Neural cell (in vitro differentiated cells): ENCODE data around the gene DCAF16. TPM values are rescaled to one million over a fixed set of nuclear protein-coding genes. Genes with fewer than 3 reads are reported as not detected.
A peak's percentile ranks its signal among the peaks of the same experiment; 100 is the strongest.

ENCODE experiments used
- H2AFZ ChIP-seq: fragments of 200-600, 300-800 bp; sonication (generic), shearing (Covaris generic); 2 replicates; pipeline ENCODE4 v1.6.0; 2014; ENCODE audit warnings: low read depth, mild to moderate bottlenecking, antibody characterized with exemption, low read length, moderate library complexity
- H3F3A ChIP-seq: fragments of 200-600 bp; shearing (Covaris generic); 2 replicates; pipeline ENCODE4 v1.6.1; 2016; ENCODE audit warnings: mild to moderate bottlenecking, moderate library complexity, mixed read lengths, antibody characterized with exemption, low read length; ENCODE audit not compliant: insufficient read depth, poor library complexity, severe bottlenecking
- H3K27ac ChIP-seq: fragments of 200-600, 300-800 bp; sonication (generic), shearing (Covaris generic); 2 replicates; pipeline ENCODE4 v1.5.1; 2014; ENCODE audit warnings: mild to moderate bottlenecking, low read length, moderate library complexity
- H3K27me3 ChIP-seq: fragments of 300-800, 200-600 bp; sonication (generic), shearing (Covaris generic); 2 replicates; pipeline ENCODE4 v1.6.0; 2014; ENCODE audit warnings: mild to moderate bottlenecking, low read depth, low read length, moderate library complexity; ENCODE audit not compliant: insufficient read depth
- H3K36me3 ChIP-seq: fragments of 300-800, 200-600 bp; sonication (generic), shearing (Covaris generic); 2 replicates; pipeline ENCODE4 v1.5.1; 2014; ENCODE audit warnings: mild to moderate bottlenecking, antibody characterized with exemption, low read length, moderate library complexity; ENCODE audit not compliant: insufficient read depth
- H3K4me2 ChIP-seq: fragments of 300-800, 200-600 bp; sonication (generic), shearing (Covaris generic); 2 replicates; pipeline ENCODE4 v1.6.0; 2014; ENCODE audit warnings: mild to moderate bottlenecking, low read length
- H3K4me3 ChIP-seq: fragments of 300-800, 200-600 bp; sonication (generic), shearing (Covaris generic); 2 replicates; pipeline ENCODE4 v1.5.1; 2014; ENCODE audit warnings: mild to moderate bottlenecking, low read length, moderate library complexity
- H3K79me2 ChIP-seq: fragments of 200-600 bp; shearing (Covaris generic); replicated peaks from 2 replicates; pipeline ENCODE4 v1.6.0; 2014; ENCODE audit warnings: mild to moderate bottlenecking, low read length, moderate library complexity; ENCODE audit not compliant: insufficient read depth
- H3K9ac ChIP-seq: fragments of 300-800, 200-600 bp; sonication (generic), shearing (Covaris generic); 2 replicates; pipeline ENCODE4 v1.6.1; 2016; ENCODE audit warnings: mild to moderate bottlenecking, low read length, mixed read lengths
- H3K9me2 ChIP-seq: fragments of 200-600 bp; shearing (Covaris generic); 2 replicates; pipeline ENCODE4 v1.6.1; 2016; ENCODE audit warnings: mild to moderate bottlenecking, low read length, mixed read lengths; ENCODE audit not compliant: insufficient read depth
- H3K9me3 ChIP-seq: fragments of 200-600, 300-800 bp; sonication (generic), shearing (Covaris generic); 2 replicates; pipeline ENCODE4 v1.6.1; 2016; ENCODE audit warnings: mild to moderate bottlenecking, mixed run types, low read length, moderate library complexity, mixed read lengths
- H4K20me1 ChIP-seq: fragments of 200-600 bp; shearing (Covaris generic); 2 replicates; pipeline ENCODE4 v1.6.1; 2016; ENCODE audit warnings: mild to moderate bottlenecking, mixed run types; ENCODE audit not compliant: insufficient read depth
- EP300 ChIP-seq: fragments of 450-650 bp; conservative IDR thresholded peaks from 2 replicates; pipeline ENCODE4 v1.6.1; 2014; ENCODE audit warnings: antibody characterized with exemption, mild to moderate bottlenecking, moderate library complexity; ENCODE audit not compliant: poor library complexity, severe bottlenecking
- EZH2 ChIP-seq: fragments of 200-600, 300-800 bp; shearing (Covaris generic), sonication (generic); IDR thresholded peaks from 2 replicates; pipeline ENCODE4 v1.6.1; 2014; ENCODE audit warnings: antibody characterized with exemption, low read length, borderline replicate concordance, mild to moderate bottlenecking; ENCODE audit not compliant: insufficient read depth, poor library complexity, severe bottlenecking
- MXI1 ChIP-seq: fragments of 450-650 bp; conservative IDR thresholded peaks from 2 replicates; pipeline ENCODE4 v1.6.1; 2014; ENCODE audit warnings: antibody characterized with exemption, mild to moderate bottlenecking; ENCODE audit not compliant: poor library complexity, severe bottlenecking
- POLR2AphosphoS5 ChIP-seq: IDR thresholded peaks from 2 replicates; pipeline ENCODE4 v1.6.1; 2012
- RAD21 ChIP-seq: fragments of 450-650 bp; conservative IDR thresholded peaks from 2 replicates; pipeline ENCODE4 v1.6.1; 2014; ENCODE audit warnings: antibody characterized with exemption, mild to moderate bottlenecking, moderate library complexity
- SMC3 ChIP-seq: fragments of 450-650 bp; conservative IDR thresholded peaks from 2 replicates; pipeline ENCODE4 v1.6.1; 2014; ENCODE audit warnings: antibody characterized with exemption, mild to moderate bottlenecking, moderate library complexity; ENCODE audit not compliant: poor library complexity
- TAF1 ChIP-seq: IDR thresholded peaks from 2 replicates; pipeline ENCODE4 v1.6.1; 2012; ENCODE audit warnings: low read depth
- polyA plus RNA-seq: library from polyadenylated mRNA; depleted of rRNA; stranded (reverse); fragments of >200 nt; gene quantifications from 2 replicates; pipeline ENCODE4 v1.2.3, GENCODE V29; 2014
- TF ChIP-seq, protein P1 (sequence below): fragments of 450-650 bp; IDR thresholded peaks from 2 replicates; pipeline ENCODE4 v1.5.1; 2014; ENCODE audit warnings: antibody characterized with exemption, mild to moderate bottlenecking, moderate library complexity; ENCODE audit not compliant: poor library complexity, severe bottlenecking
- TF ChIP-seq, protein P2 (sequence below): IDR thresholded peaks from 2 replicates; pipeline ENCODE4 v1.6.1; 2012; ENCODE audit warnings: borderline replicate concordance

Gene DCAF16
- polyA plus RNA-seq, 1 donor from 2014 or later, result 41.3 TPM

DNA sequence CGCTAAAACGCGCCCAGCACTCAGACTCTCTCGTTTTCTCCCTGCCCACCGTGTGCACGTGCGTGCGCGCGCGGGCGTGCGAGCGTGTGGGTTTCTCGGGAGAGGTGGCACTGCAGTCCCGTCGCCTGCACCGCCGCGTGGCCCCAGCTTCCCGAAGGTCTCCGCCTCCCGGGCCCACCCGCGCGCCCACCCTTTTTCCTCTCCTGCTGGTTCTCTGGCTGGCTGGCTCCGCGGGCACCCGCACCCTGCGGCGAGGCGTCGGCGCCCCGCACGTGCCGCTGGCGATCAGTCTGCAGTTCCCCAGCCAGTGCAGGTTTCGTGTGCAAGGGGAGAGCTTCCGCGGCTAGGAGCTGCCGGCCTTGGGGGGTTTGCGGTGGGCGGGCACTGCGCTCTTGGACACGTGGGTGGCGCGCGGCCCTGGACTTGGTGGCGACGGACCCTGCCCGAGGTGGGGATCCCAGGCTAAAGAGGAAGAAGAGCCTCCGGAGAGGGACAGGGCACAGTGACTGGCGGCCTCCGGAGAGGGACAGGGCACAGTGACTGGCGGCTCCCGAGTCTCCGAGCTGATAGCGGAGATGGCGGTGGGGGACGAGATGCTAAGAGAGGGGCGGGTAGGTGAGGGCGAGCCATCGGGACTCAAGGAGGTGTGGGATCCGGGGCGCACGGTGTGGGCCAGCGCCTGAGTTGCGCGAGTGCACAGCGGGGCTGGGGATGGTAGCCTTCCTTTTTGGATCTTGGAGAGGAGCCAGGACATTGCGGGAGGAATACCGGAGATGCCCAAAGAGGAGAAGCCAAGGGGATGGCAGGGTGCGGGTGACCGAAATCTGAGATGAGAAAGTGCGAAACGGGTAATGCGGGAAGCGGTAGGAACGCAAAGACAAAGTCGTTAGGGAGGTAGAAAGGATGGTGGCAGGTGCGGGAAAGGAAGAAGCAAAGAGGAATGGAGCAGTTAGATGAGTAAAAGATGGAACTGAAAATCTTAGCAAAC lies 29.0 kb downstream of the DCAF16 start, which contains the start of gene FAM184B:
FAM184B (minus strand) TSS at position 322 of the 988 bp plus-strand sequence. CDS start 322 bp downstream, outside the sequence.
- Histone ChIP-seq H3K9me3 (no peaks in the 10 kb centered on the region), H2AFZ (peak within 1 kb of the TSS; percentile 45), H3K79me2 (no peaks in the 10 kb centered on the region), H3K9ac (peak within 1 kb of the TSS; percentile 36), H3F3A (no peaks in the 10 kb centered on the region), H4K20me1 (no peaks in the 10 kb centered on the region), H3K4me3 (peak within 1 kb of the TSS; percentile 69), H3K27ac (no peak within 1 kb of the TSS), H3K36me3 (no peaks in the 10 kb centered on the region), H3K9me2 (no peaks in the 10 kb centered on the region), H3K27me3 (peaks cover 37% of the 10 kb centered on the region), H3K4me2 (peak within 1 kb of the TSS; percentile 43)
- peak; percentile 92 for TF ChIP-seq MXI1
- TF ChIP-seq RAD21, result peak; percentile 23
- TF ChIP-seq SMC3, result peak; percentile 14
- no peak for TF ChIP-seq POLR2AphosphoS5
- TF ChIP-seq, protein P1, sequence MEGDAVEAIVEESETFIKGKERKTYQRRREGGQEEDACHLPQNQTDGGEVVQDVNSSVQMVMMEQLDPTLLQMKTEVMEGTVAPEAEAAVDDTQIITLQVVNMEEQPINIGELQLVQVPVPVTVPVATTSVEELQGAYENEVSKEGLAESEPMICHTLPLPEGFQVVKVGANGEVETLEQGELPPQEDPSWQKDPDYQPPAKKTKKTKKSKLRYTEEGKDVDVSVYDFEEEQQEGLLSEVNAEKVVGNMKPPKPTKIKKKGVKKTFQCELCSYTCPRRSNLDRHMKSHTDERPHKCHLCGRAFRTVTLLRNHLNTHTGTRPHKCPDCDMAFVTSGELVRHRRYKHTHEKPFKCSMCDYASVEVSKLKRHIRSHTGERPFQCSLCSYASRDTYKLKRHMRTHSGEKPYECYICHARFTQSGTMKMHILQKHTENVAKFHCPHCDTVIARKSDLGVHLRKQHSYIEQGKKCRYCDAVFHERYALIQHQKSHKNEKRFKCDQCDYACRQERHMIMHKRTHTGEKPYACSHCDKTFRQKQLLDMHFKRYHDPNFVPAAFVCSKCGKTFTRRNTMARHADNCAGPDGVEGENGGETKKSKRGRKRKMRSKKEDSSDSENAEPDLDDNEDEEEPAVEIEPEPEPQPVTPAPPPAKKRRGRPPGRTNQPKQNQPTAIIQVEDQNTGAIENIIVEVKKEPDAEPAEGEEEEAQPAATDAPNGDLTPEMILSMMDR, result no peak

DNA sequence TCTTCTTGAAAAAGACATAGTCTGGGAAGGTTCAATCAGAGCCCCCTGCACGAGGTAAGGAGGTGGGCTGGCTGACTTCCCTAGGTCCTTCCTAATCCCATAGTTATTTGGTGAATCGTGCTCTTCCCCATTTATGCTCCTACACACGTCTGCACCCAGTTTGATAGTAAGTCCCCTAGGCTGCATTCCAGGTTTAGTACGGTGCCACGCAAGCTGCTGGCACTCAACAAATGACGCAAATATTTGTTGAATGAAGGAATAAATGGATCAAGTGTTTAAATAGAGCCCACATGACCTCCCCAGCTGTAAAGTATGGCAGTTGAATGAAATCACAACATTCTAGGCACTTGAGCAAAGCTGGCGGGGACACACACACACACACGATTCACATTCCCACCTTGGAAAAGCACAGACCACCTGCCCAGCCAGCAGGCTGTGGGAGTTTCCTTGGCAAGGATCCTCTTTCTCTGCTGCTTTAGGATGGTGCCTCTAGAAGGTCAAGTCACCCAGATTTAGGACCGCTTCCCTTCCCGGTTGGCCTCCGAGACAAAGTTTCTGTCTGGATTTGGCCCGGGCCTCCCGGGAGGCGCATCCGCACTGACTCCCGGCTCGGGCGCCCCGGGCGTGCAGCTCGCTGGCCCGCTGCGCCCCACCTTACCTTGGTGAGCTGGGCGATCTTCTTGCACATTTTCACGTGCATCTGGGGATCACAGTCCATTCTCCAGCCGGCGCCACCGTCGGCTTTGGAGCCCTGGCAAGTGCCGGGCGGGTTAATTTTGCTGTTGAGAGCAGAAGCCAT lies 29.9 kb downstream of the DCAF16 start:
- H3K9me2 ChIP-seq, result no peaks in the 10 kb centered on the region
- no peaks in the 10 kb centered on the region for H3F3A ChIP-seq
- H3K79me2 ChIP-seq, result no peaks in the 10 kb centered on the region
- peak overlapping the region; percentile 36 for H3K9ac ChIP-seq
- H3K4me2 ChIP-seq, result peak overlapping the region; percentile 43
- H4K20me1 ChIP-seq, result no peaks in the 10 kb centered on the region
- H3K9me3 ChIP-seq, result no peaks in the 10 kb centered on the region
- H2AFZ ChIP-seq, result peak overlapping the region; percentile 45
- H3K36me3 ChIP-seq, result no peaks in the 10 kb centered on the region
- TF ChIP-seq TAF1 (no peak), EZH2 (no peak), EP300 (no peak)
- TF ChIP-seq, protein P2, sequence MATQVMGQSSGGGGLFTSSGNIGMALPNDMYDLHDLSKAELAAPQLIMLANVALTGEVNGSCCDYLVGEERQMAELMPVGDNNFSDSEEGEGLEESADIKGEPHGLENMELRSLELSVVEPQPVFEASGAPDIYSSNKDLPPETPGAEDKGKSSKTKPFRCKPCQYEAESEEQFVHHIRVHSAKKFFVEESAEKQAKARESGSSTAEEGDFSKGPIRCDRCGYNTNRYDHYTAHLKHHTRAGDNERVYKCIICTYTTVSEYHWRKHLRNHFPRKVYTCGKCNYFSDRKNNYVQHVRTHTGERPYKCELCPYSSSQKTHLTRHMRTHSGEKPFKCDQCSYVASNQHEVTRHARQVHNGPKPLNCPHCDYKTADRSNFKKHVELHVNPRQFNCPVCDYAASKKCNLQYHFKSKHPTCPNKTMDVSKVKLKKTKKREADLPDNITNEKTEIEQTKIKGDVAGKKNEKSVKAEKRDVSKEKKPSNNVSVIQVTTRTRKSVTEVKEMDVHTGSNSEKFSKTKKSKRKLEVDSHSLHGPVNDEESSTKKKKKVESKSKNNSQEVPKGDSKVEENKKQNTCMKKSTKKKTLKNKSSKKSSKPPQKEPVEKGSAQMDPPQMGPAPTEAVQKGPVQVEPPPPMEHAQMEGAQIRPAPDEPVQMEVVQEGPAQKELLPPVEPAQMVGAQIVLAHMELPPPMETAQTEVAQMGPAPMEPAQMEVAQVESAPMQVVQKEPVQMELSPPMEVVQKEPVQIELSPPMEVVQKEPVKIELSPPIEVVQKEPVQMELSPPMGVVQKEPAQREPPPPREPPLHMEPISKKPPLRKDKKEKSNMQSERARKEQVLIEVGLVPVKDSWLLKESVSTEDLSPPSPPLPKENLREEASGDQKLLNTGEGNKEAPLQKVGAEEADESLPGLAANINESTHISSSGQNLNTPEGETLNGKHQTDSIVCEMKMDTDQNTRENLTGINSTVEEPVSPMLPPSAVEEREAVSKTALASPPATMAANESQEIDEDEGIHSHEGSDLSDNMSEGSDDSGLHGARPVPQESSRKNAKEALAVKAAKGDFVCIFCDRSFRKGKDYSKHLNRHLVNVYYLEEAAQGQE, result no peak
- TF ChIP-seq, protein P1, result no peak
- H3K27me3 ChIP-seq, result peaks cover 37% of the 10 kb centered on the region
- H3K27ac ChIP-seq, result no peak overlapping the region
- peak overlapping the region; percentile 69 for H3K4me3 ChIP-seq
